Kidney capillary endothelial cell (primary cell): ENCODE results near the gene KLHDC9.

Experiments used
- DNase-seq: peaks from one replicate; pipeline ENCODE4 v3.0.0-alpha.2; 2018; ENCODE audit warnings: low spot score

Gene KLHDC9

DNA sequence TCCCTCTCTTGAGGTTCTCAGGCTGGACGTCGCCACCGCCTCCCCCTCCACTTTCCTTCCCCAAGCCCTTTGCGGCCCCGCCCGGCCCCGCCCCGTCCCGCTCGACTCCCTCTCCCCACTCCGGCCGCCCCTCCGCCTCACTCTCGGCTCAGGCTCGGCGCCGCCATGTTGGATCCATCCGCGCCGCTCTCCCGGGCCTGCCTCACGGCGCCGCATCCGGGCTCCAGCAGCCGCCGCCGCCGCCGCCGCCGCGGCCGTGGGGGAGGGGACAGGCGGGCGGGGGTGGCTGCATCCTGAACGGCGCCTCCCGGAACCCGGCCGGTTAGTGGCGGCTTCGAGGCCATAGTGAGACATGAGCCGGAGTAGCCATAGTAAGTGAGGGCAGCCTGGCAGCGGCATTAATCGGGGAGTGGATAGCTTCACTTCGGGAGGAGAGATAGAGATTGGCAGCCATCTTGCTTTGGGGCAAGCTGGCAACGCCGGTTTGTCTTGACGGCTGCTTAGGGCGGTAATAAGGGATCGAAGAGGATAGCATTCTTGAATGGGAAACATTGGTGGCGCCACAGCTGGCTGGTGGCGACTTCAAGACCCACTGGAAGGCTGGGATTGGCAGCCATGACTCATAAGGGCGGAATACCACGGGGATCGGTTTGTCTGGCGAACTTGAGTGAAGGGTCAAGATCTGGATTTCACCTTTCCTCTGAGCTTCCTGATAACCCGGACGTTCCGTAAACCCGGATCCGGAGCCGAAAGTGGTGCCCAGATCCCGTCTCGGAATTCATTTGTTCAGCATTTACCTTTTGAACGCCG lies 34.5 kb downstream of the KLHDC9 start, which contains the start of gene DEDD:
TSS of gene DEDD (minus strand) at position 258 of the 810 bp plus-strand sequence. CDS start 8,205 bp downstream, outside the sequence.
- peak; percentile 96 for DNase-seq

DNA sequence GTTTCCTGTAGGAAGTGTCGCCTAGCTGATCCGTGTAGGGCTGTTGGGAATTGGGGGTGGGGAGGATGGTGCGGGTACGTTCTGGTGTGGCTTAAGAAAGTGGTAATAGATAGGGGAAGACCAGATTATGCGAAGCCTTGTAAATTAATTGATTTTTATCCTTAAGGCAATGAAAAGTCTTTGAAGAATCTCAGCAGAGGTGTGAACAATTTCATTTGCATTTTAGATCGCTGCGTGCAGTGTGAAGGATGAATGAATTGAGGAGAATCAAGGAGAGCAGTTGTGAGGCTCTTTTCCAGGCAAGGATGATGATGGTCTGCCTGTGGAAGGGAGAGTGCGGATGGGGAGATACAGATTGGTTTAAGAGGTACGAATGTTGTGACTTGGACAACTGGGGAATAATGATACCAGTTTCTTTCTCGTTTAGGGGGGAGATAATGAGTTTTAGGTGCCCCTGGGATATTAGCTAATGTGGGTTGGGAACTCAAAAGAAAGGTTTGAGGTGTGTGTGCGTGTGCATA lies 35.1 kb downstream of the KLHDC9 start:
- DNase-seq = no peak

DNA sequence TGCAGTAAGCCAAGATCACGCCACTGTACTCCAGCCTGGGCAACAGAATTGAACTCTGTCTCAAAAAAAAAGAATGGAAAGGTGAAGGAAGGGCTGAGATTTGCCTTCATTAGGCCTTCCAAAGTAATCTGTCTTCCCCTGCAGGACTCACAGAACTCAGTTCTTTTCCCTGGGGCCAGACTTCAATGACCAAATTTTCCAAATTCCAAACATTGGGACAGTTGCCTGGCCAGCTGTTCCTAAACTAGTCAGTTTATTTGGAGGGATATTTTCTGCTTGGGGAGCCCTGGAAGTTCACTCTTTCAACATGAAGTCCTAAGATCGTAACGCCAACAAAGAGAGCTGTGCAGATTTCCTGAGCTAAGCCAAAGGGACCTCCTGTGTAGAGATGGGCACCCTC lies 39.7 kb downstream of the KLHDC9 start:
- DNase-seq = no peak

DNA sequence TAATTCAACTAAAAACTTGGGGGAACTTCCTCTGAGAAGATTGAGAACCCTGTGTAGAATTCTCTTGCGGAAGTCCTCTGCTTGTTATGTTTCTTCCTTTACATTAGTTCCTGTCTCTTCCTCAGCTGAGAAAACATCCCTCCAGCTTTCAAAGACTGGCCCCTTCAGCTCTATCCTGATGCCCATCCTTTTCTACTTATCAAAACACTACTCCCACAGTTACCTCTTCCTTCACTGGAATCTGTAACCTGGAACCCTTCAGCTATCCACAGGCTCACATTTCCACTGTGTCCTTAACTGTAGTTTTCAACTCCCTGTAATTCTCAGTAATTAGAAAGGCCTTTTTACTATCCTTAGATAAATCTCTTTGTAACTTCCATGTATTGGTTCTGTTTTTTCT lies 40.3 kb downstream of the KLHDC9 start:
- no peak for DNase-seq

DNA sequence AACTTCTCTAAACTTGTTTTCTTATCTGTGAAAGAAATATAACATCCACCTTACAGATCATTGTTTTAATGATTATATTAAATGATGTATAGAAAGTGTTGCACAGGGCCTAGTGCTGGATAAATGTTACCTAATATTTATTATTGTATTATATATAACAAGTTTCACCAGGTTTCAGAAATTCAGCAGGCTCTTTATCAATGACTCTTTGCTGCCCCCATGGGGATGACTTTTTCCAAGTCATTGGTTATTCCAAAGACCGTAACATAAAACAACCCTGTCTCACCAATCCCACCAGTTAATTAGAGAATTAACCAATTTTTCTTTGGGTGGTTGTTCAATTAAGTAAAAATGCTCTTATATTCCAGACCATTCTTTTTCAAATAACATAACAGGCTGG lies 41.6 kb downstream of the KLHDC9 start:
- peak; percentile 56 for DNase-seq

DNA sequence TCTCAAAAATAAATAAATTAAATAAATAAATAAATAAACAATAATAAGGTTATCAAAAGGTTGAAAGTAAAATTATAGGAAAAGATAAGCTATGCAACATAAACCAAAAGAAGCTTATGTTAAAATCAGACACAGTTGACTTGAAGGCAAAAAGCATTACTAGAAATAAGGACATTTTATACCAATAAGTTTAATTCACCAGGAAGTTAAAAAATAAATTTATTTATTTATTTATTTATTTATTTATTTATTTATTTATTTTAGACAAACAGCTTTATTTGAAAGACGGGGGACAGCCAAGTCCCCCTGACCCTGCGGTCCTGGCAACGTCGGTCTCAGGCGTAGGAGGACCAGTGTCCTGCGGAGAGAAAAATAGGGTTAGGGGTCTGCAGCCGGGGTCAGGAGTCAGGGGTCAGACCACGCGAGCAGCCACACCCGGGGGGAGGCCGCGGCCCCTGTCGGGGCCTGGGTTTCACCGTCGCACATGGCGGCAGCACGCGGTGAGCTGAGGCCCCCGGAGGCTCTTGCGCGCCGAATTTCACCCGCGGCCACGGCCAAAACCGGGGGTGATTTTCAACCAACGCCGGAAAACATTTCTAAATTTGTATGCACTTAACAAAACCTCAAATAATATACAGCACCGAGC lies 42.7 kb downstream of the KLHDC9 start:
- no peak for DNase-seq

DNA sequence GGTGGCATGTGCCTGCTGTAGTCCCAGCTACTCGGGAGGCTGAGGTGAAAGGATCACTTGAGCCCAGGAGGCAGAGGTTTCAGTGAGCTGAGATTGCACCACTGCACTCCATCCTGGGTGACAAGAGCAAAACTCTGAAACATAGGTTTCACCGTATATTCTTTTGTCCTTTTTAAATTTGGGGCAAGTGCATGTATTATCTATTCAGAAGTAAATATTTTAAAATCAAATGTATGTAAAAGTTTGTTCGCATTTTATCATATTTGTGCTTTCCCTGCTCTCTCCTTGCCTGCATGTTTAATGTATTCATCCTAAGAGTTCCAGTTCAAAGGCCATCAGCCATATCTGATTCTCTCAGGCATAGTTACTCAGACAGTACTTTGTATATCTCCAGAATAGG lies 47.7 kb downstream of the KLHDC9 start:
- DNase-seq = no peak
